NCI-H1092 treated with DMSO at 0.1 percent for 48 hours (cell line): ENCODE results near the gene HOMER2.
"Not testable (repeated sequence)": the region's sequence is repeated elsewhere in the genome, so short reads cannot be mapped to it uniquely, and the experiment has no call there.

Source experiments
- DNase-seq: peaks from one replicate; lab custom pipeline; 2025; lab: John Stamatoyannopoulos, UW

The HOMER2 gene

DNA sequence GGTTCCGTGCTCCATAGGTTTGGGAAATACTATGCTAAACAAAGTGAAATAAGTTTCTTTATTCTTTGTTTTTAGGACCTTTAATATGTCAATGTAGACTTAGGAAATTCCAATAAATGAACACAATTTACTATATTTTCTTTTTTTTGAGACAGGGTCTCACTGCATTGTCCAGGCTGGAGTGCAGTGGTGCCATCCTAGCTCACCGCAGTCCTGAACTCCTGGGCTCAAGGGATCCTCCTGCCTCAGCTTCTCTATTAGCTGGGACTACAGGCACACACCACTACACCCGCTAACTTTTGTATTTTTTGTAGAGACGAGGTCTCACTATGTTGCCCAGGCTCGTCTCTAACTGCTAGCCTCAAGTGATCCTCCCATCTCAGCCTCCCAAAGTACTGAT, 12.4 kb upstream of the HOMER2 start:
- no peak for DNase-seq

DNA sequence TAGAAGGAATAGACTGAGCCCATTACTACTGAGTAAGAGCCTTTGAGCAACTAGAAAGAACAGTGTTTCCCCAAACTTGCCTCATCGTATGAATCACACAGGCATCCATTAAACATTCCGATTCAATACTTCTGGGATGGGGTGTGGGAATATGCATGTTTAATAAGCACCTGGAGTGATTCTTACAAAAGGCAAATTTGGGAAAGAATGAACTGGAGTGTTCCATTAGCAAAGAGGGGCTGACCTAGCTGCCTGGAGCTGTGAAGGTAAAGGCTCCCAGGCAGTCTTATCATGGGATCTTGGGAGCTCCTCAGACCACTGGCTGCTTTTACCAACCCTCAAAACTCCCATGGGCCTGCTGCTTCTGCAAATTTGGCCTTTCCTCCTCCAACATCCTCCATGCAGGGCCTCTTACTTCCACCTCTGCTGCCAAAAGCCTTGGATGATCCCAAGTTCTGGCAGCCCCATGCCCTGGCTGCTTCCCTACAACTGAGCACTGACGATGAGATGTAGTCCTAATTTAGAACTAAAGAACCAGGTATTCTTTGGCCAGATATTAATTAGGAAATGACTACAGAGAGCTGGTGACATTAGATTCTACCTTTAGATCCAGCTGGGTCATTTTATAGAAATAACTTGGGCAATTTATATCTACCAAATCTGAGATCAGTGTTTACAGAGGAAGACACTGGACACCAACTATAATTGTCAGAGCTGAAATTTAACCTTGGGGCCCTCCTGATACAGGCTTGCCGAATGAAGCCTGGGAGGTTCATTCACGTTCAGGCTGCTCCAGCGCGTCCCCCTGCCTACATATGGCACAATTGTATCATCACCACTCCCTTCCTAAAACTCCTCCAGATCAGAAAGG, 11.2 kb upstream of the HOMER2 start:
- no peak for DNase-seq

- no peak for DNase-seq
These were observed 8.2 kb upstream of the HOMER2 start for GRCh38 chr15:82960766-82961165.

DNA sequence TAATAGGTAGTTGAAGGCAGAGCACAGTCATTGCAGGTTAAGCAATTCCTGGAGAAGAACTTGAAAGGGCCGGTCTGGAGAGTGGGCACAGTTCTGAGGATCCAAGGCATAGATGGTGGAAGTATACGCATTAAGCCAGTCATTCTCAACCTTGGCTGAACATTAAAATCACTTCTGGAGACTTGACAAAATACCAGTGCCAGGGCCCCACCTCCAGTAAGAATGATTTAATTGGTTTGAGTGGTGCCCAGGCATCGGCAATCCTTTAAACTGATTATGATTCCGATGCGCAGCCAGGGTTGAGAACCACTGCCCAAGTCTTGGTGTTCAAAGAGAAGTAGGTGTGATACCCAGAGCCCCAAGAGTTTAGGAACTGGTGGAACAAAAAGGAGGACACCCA, 6.9 kb upstream of the HOMER2 start:
- no peak for DNase-seq

GRCh38 chr15:82958638-82959037, 6.1 kb upstream of the HOMER2 start:
- no peak for DNase-seq

- no peak for DNase-seq
These were observed 905 bp downstream of the HOMER2 start for GRCh38 chr15:82951472-82952157.

- DNase-seq, result no peak
These were observed 1.7 kb downstream of the HOMER2 start for GRCh38 chr15:82950746-82951370.

DNA sequence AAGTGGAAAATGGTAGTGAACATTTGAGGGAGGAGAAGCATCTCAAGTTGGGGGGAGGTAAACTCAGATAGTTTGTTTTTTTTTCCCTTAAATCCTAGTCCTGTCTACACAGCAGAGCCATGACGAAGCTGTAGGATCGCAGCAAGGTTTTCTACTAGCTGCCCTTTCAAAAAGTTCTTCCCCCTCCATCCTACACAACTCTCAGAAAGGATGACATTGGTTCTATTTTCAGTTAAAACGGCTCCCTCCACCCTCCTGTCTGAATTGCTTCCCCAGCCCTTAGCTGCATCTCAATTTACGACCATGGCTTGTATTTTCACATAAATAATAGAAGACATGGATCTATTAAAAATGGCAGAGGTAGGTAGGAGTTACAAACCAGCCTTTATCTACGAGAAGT, 2.2 kb downstream of the HOMER2 start:
- no peak for DNase-seq

DNA sequence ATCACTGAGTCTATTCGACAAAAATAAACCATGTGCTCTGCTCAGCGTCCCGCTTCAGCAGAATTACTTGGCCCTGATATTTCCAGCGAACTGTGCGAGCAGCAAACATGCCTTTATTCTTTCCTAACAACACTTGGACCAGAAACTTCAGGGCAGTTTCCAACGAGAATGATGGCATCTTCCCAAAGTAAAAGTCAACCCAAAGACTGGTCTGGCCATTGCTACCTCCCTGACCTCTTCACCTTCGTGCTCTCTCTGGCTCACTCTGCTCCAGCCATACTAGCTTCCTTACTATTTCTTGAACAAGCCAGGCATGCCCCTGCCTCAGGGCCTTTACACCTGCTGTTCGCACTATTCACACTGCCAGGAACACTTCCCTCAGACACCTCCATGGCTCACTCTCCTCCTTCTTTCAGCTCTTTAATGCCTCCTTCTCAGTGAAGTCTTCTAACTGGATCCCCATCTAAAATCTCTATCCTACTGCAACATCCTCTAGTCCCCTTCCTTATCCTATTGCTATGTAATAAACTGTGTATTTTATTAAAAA, 6.3 kb downstream of the HOMER2 start:
- DNase-seq, result no peak

DNA sequence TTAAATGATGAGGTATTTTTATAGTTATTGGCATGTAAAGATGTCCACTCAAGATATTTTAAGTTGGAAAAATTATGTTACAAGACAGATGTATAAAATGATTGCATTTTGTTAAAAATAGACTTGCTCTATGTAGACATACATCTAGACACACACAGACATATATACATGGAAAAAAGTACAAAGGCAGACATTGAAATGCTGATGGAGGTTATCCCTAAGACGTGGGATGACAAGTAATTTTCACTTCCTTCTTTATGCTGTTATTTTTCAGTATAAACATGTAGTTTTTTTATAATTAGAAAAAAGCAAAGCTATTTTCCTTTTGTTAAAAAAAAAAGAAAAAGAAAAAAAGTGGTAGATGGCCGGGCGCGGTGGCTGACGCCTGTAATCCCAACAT, 7.2 kb downstream of the HOMER2 start:
- DNase-seq, result no peak

DNA sequence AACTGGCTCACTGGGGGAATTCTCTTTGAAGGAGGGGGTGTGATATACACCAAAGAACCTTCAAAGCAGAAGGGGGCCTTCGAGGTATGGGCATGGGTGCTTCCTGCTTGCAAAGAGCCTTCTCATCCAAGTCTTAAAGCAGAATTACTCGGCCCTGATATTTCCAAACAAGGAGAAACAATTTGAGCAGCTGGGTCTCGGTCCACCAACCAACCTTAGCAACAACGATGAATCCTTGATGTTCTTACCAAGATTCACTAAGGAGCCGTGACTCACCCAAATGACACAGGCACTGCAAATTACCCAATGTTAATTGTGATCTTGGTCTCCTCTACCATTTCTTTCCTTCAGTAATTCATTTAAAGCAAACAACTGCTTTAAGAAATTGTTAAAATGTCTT, 7.7 kb downstream of the HOMER2 start:
- no peak for DNase-seq

DNA sequence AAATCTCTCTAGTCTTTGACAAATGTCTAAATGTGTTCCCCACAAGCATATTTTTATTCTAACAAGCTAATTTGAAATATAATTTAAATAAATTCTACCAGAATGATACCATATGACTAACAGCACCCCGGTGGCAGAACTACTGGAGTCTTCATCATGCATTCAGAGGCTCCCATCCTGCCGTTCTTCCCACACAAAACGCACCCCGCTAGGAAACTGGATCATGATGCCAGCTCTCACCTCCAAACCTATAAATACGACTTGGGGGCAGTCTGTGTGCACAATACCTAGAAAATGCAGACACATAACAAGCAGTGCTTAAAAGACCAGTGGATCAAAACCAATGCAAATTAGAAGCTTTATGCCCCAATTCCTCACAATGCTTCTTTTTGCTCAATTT, 8.5 kb downstream of the HOMER2 start:
- DNase-seq, result no peak

DNA sequence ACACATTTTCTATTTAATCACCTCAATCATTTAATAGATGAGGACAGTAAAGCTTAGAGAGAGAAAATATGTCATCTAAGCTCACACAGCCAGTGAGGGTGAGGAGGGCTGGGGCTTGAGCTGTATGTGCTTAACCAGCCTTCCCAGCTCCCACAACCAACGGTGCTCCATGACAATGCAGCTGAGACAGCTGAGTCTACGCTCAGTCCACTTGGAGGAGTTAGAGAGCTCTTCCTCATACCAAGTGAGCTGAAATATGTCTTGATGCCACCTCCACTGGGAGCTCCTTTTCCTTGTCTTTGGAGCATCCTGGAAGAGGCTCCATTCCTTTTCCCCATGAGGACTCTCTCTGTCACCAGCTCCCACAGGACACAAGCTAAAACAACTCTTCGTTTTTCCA, 9.3 kb downstream of the HOMER2 start:
- DNase-seq, result no peak

- no peak for DNase-seq
These were observed 9.8 kb downstream of the HOMER2 start for GRCh38 chr15:82942691-82943090.

- DNase-seq, result not testable (repeated sequence)
These were observed 12.8 kb downstream of the HOMER2 start for GRCh38 chr15:82939678-82940077.

DNA sequence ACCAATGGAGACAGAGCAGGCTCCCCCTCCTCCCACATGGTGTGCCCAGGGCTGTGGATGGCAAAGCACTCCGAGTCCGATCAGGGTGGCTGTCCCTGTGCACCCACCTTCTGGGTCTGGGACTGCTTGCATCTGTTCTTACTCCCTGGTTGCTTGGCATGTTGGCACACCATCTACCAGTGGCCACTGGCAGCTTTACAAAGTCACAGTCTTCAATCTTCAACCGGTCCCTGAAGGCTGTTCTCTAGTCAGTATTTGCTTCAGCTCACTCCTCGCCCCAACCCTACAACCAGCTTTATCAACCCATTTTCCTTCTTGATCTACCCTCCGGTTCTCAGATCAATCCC, 14.8 kb downstream of the HOMER2 start:
- no peak for DNase-seq

DNA sequence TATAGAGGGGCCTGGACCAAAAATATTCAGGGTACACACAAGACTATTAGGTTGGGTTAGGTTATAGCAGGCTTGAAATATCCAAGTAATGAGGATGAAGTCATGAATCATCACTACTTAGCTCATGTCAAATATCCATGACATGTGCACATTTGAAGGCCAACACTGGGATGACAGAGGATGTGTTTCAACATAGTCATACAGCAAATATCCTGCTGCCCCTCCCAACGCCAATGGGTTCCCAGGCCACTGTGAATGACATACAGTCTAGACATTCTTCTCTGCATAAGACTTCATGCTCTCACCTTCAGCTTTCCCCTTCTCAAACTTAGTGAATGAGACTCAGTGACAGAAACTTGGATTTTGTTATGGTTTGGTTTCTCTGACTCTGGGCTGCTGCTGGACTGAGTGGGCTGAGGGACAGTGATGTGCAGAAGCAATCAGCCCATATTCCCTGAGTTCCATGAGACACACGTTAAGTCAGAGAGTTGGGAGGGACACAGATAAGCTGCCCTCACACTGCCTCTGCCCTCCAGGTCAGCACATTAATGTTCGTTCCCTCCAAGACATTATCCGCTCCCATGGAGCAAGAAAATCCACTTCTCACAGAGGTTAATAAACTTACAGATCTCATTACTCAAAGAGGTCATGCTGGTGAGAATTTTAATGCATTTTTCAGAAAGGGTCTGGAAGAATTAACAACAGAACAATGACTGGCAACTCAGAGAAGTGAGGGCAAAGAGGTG, 15.4 kb downstream of the HOMER2 start:
- DNase-seq, result no peak

- DNase-seq, result no peak
These were observed 17.1 kb downstream of the HOMER2 start for GRCh38 chr15:82935382-82935781.

- no peak for DNase-seq
These were observed 18.2 kb downstream of the HOMER2 start for GRCh38 chr15:82934100-82934880.

GRCh38 chr15:82933576-82933975, 18.9 kb downstream of the HOMER2 start:
- no peak for DNase-seq

GRCh38 chr15:82931221-82931620, 21.3 kb downstream of the HOMER2 start:
- DNase-seq, result no peak
